Nephron progenitor cell (in vitro differentiated cells): ENCODE results near the gene PEX5.

Source experiments
- DNase-seq: peaks from one replicate; pipeline ENCODE4 v3.0.0; 2021
- H3K27ac Mint-ChIP-seq: 2 replicates; pipeline ENCODE4 v1.8.0; 2021; ENCODE audit warnings: mild to moderate bottlenecking, moderate library complexity, mixed read lengths
- H3K27me3 Mint-ChIP-seq: 2 replicates; pipeline ENCODE4 v1.8.0; 2021; ENCODE audit warnings: mild to moderate bottlenecking, low read depth, mixed read lengths; ENCODE audit not compliant: poor library complexity
- H3K36me3 Mint-ChIP-seq: 2 replicates; pipeline ENCODE4 v1.8.0; 2021; ENCODE audit warnings: low read depth, mixed read lengths
- H3K4me1 Mint-ChIP-seq: 2 replicates; pipeline ENCODE4 v1.8.0; 2021; ENCODE audit warnings: mixed read lengths
- H3K4me3 Mint-ChIP-seq: 2 replicates; pipeline ENCODE4 v1.8.0; 2021; ENCODE audit warnings: mild to moderate bottlenecking, moderate library complexity, mixed read lengths
- H3K9me3 Mint-ChIP-seq: 2 replicates; pipeline ENCODE4 v1.8.0; 2021; ENCODE audit warnings: mild to moderate bottlenecking, moderate library complexity, mixed read lengths
- TF ChIP-seq, protein P1 (sequence below): fragments of 200-600 bp; sonication (generic); IDR thresholded peaks from 2 replicates; pipeline ENCODE4 v1.5.0; 2021; ENCODE audit warnings: antibody characterized with exemption

The PEX5 gene

DNA sequence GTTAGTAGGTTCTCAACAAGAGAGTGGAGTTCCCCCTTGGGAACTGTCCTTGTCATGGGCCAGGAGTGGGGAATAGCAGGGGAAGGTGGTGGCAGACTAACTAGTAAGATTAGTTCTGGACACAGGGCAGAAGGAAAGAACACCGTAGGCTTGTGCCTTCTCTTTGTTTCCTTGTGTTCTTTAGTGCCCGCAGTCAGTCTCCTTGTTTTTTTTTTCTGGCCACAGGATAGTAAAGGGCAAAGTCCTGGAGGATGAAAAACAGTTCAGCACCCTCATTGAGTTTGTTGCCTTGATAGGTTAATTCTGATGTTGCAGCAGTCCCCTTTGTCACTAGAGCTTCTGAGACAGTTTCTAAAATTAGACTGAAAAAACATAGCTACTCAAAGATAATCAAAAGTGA, 8.4 kb downstream of the PEX5 start:
- Mint-ChIP-seq H3K4me1 (peaks cover 10% of the 10 kb centered on the region), H3K4me3 (no peak overlapping the region), H3K36me3 (peaks cover 80% of the 10 kb centered on the region), H3K27ac (no peak overlapping the region), H3K27me3 (no peaks in the 10 kb centered on the region), H3K9me3 (peaks cover 19% of the 10 kb centered on the region)
- DNase-seq: no peak
- TF ChIP-seq, protein P1, sequence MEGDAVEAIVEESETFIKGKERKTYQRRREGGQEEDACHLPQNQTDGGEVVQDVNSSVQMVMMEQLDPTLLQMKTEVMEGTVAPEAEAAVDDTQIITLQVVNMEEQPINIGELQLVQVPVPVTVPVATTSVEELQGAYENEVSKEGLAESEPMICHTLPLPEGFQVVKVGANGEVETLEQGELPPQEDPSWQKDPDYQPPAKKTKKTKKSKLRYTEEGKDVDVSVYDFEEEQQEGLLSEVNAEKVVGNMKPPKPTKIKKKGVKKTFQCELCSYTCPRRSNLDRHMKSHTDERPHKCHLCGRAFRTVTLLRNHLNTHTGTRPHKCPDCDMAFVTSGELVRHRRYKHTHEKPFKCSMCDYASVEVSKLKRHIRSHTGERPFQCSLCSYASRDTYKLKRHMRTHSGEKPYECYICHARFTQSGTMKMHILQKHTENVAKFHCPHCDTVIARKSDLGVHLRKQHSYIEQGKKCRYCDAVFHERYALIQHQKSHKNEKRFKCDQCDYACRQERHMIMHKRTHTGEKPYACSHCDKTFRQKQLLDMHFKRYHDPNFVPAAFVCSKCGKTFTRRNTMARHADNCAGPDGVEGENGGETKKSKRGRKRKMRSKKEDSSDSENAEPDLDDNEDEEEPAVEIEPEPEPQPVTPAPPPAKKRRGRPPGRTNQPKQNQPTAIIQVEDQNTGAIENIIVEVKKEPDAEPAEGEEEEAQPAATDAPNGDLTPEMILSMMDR: no peak

GRCh38 chr12:7203109-7203508, 13.6 kb downstream of the PEX5 start:
- Mint-ChIP-seq H3K36me3 (peaks cover 94% of the 10 kb centered on the region), H3K4me3 (no peak overlapping the region), H3K27me3 (no peaks in the 10 kb centered on the region), H3K4me1 (no peaks in the 10 kb centered on the region), H3K27ac (no peak overlapping the region), H3K9me3 (peaks cover 13% of the 10 kb centered on the region)
- TF ChIP-seq, protein P1: no peak
- DNase-seq: no peak

GRCh38 chr12:7205091-7205490, 15.6 kb downstream of the PEX5 start:
- H3K27me3 Mint-ChIP-seq: peaks cover 3% of the 10 kb centered on the region
- DNase-seq: no peak
- H3K4me1 Mint-ChIP-seq: no peaks in the 10 kb centered on the region
- H3K36me3 Mint-ChIP-seq: peaks cover 99% of the 10 kb centered on the region
- H3K27ac Mint-ChIP-seq: no peak overlapping the region
- peaks cover 6% of the 10 kb centered on the region for H3K9me3 Mint-ChIP-seq
- no peak overlapping the region for H3K4me3 Mint-ChIP-seq
- TF ChIP-seq, protein P1: no peak

- H3K36me3 Mint-ChIP-seq: peaks cover 99% of the 10 kb centered on the region
- TF ChIP-seq, protein P1: no peak
- no peaks in the 10 kb centered on the region for H3K4me1 Mint-ChIP-seq
Observed at GRCh38 chr12:7206691-7207090, 17.2 kb downstream of the PEX5 start.

DNA sequence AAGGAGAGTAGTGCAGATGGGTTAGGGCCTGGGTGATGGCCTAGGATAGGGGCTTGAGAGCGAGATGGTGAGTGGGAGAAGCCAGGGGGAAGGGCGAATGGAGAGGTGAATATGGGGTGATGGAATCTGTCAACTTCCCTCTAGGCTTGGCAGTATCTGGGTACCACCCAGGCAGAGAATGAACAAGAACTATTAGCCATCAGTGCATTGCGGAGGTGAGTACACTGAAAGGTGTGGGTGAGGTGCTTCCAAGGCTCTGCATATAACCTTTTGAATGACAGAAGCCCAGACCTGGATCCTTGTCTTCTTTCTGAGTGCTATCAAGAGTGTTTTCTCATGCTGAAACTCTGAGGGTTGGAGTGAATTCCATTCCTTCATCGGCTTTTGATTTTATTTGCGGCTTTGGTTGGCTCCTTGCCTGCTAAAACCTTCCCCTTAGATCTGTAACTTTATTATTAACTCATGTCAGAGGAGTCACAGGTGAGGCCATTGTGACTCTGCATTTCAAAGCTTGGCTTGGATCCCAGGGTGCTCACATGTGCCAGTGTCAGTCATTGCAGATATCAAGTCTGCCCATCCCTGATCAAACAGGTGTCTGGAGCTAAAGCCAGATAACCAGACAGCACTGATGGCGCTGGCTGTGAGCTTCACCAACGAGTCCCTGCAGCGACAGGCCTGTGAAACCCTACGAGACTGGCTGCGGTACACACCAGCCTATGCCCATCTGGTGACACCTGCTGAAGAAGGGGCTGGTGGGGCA, 18.6 kb downstream of the PEX5 start:
- peaks cover 96% of the 10 kb centered on the region for H3K36me3 Mint-ChIP-seq
- TF ChIP-seq, protein P1: no peak
- no peak for DNase-seq
- no peaks in the 10 kb centered on the region for H3K4me1 Mint-ChIP-seq
- H3K4me3 Mint-ChIP-seq: no peak overlapping the region
- no peak overlapping the region for H3K27ac Mint-ChIP-seq
- H3K9me3 Mint-ChIP-seq: peaks cover 22% of the 10 kb centered on the region
- peaks cover 3% of the 10 kb centered on the region for H3K27me3 Mint-ChIP-seq

More at GRCh38 chr12:7206691-7207090, 17.2 kb downstream of the PEX5 start:
- H3K9me3 Mint-ChIP-seq: peaks cover 14% of the 10 kb centered on the region
- no peak for DNase-seq
- H3K4me3 Mint-ChIP-seq: no peak overlapping the region
- no peak overlapping the region for H3K27ac Mint-ChIP-seq
- peaks cover 3% of the 10 kb centered on the region for H3K27me3 Mint-ChIP-seq

- Mint-ChIP-seq H3K27me3 (peaks cover 3% of the 10 kb centered on the region), H3K9me3 (peaks cover 25% of the 10 kb centered on the region), H3K4me3 (no peak overlapping the region), H3K27ac (no peak overlapping the region), H3K4me1 (no peaks in the 10 kb centered on the region), H3K36me3 (peaks cover 81% of the 10 kb centered on the region)
- TF ChIP-seq, protein P1: no peak
- DNase-seq: no peak
Observed at GRCh38 chr12:7209958-7210357, 20.5 kb downstream of the PEX5 start.
